Neutrophil (primary cell): ENCODE measurements around the gene SCFD2.

Experiments
- H3K27ac ChIP-seq: fragments of 200-600 bp; sonication (generic); 2 replicates; pipeline ENCODE4 v1.5.1; 2016; ENCODE audit warnings: mild to moderate bottlenecking, moderate library complexity
- H3K27me3 ChIP-seq: fragments of 200-600 bp; sonication (generic); 2 replicates; pipeline ENCODE4 v1.6.0; 2016; ENCODE audit warnings: mild to moderate bottlenecking
- H3K36me3 ChIP-seq: fragments of 200-600 bp; sonication (generic); 2 replicates; pipeline ENCODE4 v1.5.1; 2017
- H3K4me1 ChIP-seq, 2 experiments: fragments of 200-600 bp in 1 of 2; sonication (generic) in 1 of 2; 1 replicate in 1 of 2; 2 replicates in 1 of 2; pipeline versions ENCODE4 v1.5.1 to v1.6.1; 2013 to 2016; ENCODE audit warnings: low read depth in 1 of 2, low read length in 1 of 2, mild to moderate bottlenecking in 1 of 2, moderate library complexity in 1 of 2; ENCODE audit not compliant: control insufficient read depth in 1 of 2, insufficient read depth in 1 of 2
- H3K4me3 ChIP-seq, 2 experiments: fragments of 200-600 bp in 1 of 2; sonication (generic) in 1 of 2; 1 replicate in 1 of 2; 2 replicates in 1 of 2; pipeline ENCODE4 v1.5.1; 2013 to 2016; ENCODE audit warnings: low read depth in 1 of 2, low read length in 1 of 2, mild to moderate bottlenecking in 1 of 2, moderate library complexity in 1 of 2
- H3K9me3 ChIP-seq: fragments of 200-600 bp; sonication (generic); 2 replicates; pipeline ENCODE4 v1.5.1; 2016
- TF ChIP-seq, protein P1 (sequence below): fragments of 200-600 bp; sonication (generic); IDR thresholded peaks from 2 replicates; pipeline ENCODE4 v1.5.1; 2016; ENCODE audit warnings: antibody characterized with exemption

SCFD2 gene

GRCh38 chr4:52976523-52977230, 389.2 kb downstream of the SCFD2 start:
- TF ChIP-seq, protein P1, sequence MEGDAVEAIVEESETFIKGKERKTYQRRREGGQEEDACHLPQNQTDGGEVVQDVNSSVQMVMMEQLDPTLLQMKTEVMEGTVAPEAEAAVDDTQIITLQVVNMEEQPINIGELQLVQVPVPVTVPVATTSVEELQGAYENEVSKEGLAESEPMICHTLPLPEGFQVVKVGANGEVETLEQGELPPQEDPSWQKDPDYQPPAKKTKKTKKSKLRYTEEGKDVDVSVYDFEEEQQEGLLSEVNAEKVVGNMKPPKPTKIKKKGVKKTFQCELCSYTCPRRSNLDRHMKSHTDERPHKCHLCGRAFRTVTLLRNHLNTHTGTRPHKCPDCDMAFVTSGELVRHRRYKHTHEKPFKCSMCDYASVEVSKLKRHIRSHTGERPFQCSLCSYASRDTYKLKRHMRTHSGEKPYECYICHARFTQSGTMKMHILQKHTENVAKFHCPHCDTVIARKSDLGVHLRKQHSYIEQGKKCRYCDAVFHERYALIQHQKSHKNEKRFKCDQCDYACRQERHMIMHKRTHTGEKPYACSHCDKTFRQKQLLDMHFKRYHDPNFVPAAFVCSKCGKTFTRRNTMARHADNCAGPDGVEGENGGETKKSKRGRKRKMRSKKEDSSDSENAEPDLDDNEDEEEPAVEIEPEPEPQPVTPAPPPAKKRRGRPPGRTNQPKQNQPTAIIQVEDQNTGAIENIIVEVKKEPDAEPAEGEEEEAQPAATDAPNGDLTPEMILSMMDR = no peak
- Histone ChIP-seq H3K27ac (no peak overlapping the region), H3K9me3 (no peaks in the 10 kb centered on the region), H3K36me3 (no peaks in the 10 kb centered on the region), H3K4me3 (no peak overlapping the region), H3K27me3 (no peaks in the 10 kb centered on the region), H3K4me1 (no peaks in the 10 kb centered on the region)

GRCh38 chr4:52968691-52969090, 397.2 kb downstream of the SCFD2 start:
- no peak overlapping the region for H3K4me3 ChIP-seq
- no peaks in the 10 kb centered on the region for H3K4me1 ChIP-seq
- no peaks in the 10 kb centered on the region for H3K27me3 ChIP-seq
- H3K27ac ChIP-seq = no peak overlapping the region
- H3K36me3 ChIP-seq = no peaks in the 10 kb centered on the region
- TF ChIP-seq, protein P1 = no peak
- no peaks in the 10 kb centered on the region for H3K9me3 ChIP-seq

DNA sequence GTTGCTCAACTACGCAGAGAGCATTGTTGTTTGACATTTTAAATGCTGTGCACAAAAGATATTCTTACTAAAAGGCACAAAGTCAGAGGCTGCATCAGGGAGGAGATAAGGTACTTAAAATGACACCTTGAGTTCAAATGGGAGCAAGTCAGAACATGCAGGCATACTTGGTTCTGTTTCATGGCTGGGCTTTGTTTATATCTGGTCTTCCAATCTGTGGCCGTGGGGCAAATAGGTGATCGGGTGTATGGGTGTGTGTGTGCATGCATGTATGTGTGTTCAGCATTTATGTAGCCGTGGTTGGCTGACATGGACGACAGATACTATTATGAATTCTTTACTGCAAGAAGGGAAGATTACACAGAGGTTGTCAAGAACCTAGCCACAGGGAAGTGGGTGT, 397.6 kb downstream of the SCFD2 start:
- Histone ChIP-seq H3K27ac (no peak overlapping the region), H3K36me3 (no peaks in the 10 kb centered on the region), H3K4me1 (no peaks in the 10 kb centered on the region), H3K9me3 (no peaks in the 10 kb centered on the region), H3K27me3 (no peaks in the 10 kb centered on the region), H3K4me3 (no peak overlapping the region)
- TF ChIP-seq, protein P1 = no peak

DNA sequence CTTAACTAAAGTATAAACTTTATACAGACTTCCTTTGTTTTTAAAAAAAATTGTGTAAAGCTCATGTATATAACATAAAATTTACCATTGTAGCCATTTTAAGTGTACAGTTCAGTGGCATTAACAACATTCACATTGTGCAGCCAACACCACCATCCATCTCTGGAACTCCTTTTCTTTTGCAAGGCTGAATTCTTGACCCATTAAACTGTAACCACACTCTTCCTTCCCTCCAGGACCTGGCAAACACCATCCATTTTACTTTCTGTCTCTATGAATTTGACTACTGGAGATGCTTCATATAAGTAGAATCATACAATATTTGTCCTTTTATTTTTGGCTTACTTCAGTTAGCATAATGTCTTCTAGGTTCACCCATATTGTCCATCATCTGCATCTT, 399.1 kb downstream of the SCFD2 start:
- TF ChIP-seq, protein P1 = no peak
- no peaks in the 10 kb centered on the region for H3K4me1 ChIP-seq
- H3K9me3 ChIP-seq = no peaks in the 10 kb centered on the region
- H3K36me3 ChIP-seq = no peaks in the 10 kb centered on the region
- no peak overlapping the region for H3K4me3 ChIP-seq
- no peak overlapping the region for H3K27ac ChIP-seq
- no peaks in the 10 kb centered on the region for H3K27me3 ChIP-seq

GRCh38 chr4:52966172-52966571, 399.7 kb downstream of the SCFD2 start:
- Histone ChIP-seq H3K27me3 (no peaks in the 10 kb centered on the region), H3K4me1 (no peaks in the 10 kb centered on the region), H3K36me3 (no peaks in the 10 kb centered on the region), H3K4me3 (no peak overlapping the region), H3K9me3 (no peaks in the 10 kb centered on the region), H3K27ac (no peak overlapping the region)
- TF ChIP-seq, protein P1 = no peak
